ENCODE results near the gene L1CAM. TPM values are rescaled to one million over a fixed set of nuclear protein-coding genes. Genes with fewer than 3 reads are reported as not detected.

Gene L1CAM
- total and polyA plus RNA-seq, 2 of the 8 experiments (the other 6 are each of a cell fraction or from before 2014, with no cell fraction given) = 11.0 to 43.0 TPM

GRCh38 chrX:153827016-153827415, 59.0 kb downstream of the L1CAM start:
- Histone ChIP-seq H3K27me3 (replicated peaks in 1 of 4; ENCODE audit: control insufficient read depth in 3 of 4, extremely low read depth in 1 of 4, insufficient read depth in 3 of 4, low read length in 3 of 4) (peaks cover 0 to 3% (median under 1%) of the 10 kb centered on the region in 4 experiments; a peak in 2 of 7 replicates), H3K4me3 (ENCODE audit: extremely low read depth in 1 of 4, insufficient read depth in 2 of 4, low read depth in 3 of 4, low read length in 4 of 4) (peak overlapping the region in 1 of 4 experiments; percentile 78; a peak in 2 of 8 replicates), H3K4me2 (ENCODE audit: insufficient read depth in 1 of 2, low read depth in 2 of 2, low read length in 2 of 2) (peak overlapping the region; percentile 38 to 61), H3K14ac (ENCODE audit: insufficient read length) (no peak overlapping the region), H3K79me2 (ENCODE audit: control insufficient read depth in 1 of 2, insufficient read depth in 2 of 2, low read length in 2 of 2) (peaks cover 26 to 68% of the 10 kb centered on the region in 2 experiments), H3K4me1 (replicated peaks in 1 of 4; ENCODE audit: control insufficient read depth in 3 of 4, insufficient read depth in 4 of 4, low read length in 3 of 4) (peaks cover 6 to 22% (median 13%) of the 10 kb centered on the region in 4 experiments; a peak in 6 of 7 replicates), H3K9ac (replicated peaks in 1 of 4; ENCODE audit: extremely low read depth in 1 of 4, low read depth in 3 of 4, low read length in 3 of 4) (no peak overlapping the region), H3K23me2 (ENCODE audit: low read depth, low read length) (no peaks in the 10 kb centered on the region), H3K36me3 (ENCODE audit: control insufficient read depth in 2 of 4, insufficient read depth in 4 of 4, low read length in 3 of 4) (no peaks in the 10 kb centered on the region; a peak in 1 of 8 replicates), H4K5ac (ENCODE audit: insufficient read length, low read depth, low read length) (no peak overlapping the region), H2BK120ac (replicated peaks; ENCODE audit: low read depth, low read length) (peak overlapping the region; percentile 47), H4K20me1 (replicated peaks in 1 of 2; ENCODE audit: control insufficient read depth in 1 of 2, insufficient read depth in 2 of 2, low read length in 2 of 2) (peaks cover 0 to 2% of the 10 kb centered on the region in 2 experiments), H3K56ac (replicated peaks; ENCODE audit: insufficient read length, low read depth, low read length) (no peak overlapping the region), H3K4ac (replicated peaks; ENCODE audit: insufficient read length, low read depth, low read length) (no peak overlapping the region), H3K27ac (ENCODE audit: low read depth, low read length) (no peak overlapping the region; the same call in 1 of the 2 replicates), H2BK15ac (ENCODE audit: low read length) (no peak overlapping the region), H4K91ac (replicated peaks; ENCODE audit: insufficient read length, low read length) (no peak overlapping the region), H2BK5ac (ENCODE audit: low read depth, low read length) (no peak overlapping the region; the same call in 1 of the 2 replicates), H2AK5ac (ENCODE audit: low read depth, low read length) (no peak overlapping the region), H2BK20ac (ENCODE audit: low read length) (0 out of 2 replicates have a peak overlapping the region, but pooled peaks have one; percentile 80), H3K18ac (ENCODE audit: extremely low read depth, low read length) (no peak overlapping the region; the same call in 1 of the 2 replicates), H2BK12ac (ENCODE audit: low read depth, low read length) (no peak overlapping the region), H3K23ac (ENCODE audit: insufficient read length) (no peak overlapping the region), H4K8ac (ENCODE audit: extremely low read depth, insufficient read depth, low read length) (no peak overlapping the region), H3K79me1 (ENCODE audit: low read depth, low read length) (no peaks in the 10 kb centered on the region; the same call in 1 of the 2 replicates), H2AFZ (ENCODE audit: low read length) (no peak overlapping the region), H3K9me3 (ENCODE audit: insufficient read depth in 2 of 2, low read depth in 1 of 2, low read length in 1 of 2) (no peaks in the 10 kb centered on the region)
- no peak for DNase-seq (ENCODE audit: low read depth in 1 of 2, low spot score in 2 of 2)
- 37% methylated on average over 3 of the region's 3 CpGs; no CpG with 5 or more reads in 1 of the 2 experiments for WGBS, 2 experiments (ENCODE audit: extremely low coverage in 1 of 2, insufficient coverage in 1 of 2, insufficient read length in 1 of 2, insufficient replicate concordance in 2 of 2, low coverage in 1 of 2, low lambda C conversion rate in 2 of 2, missing lambda C conversion rate in 1 of 2)
- ChIA-PET CTCF (ENCODE audit: partially characterized antibody) (interaction anchor here (1.4 kb wide), 1 partner anchor 8 kb away, joined by 4 read pairs; no protein-coding TSS in a partner anchor), POLR2A (ENCODE audit: partially characterized antibody) (interaction anchor here (0.7 to 3.6 kb wide), 2 partner anchors 8 to 13 kb away, joined by 3 to 23 read pairs; no protein-coding TSS in a partner anchor)
- peak; percentile 98 for FAIRE-seq
- TF ChIP-seq SIRT6 (IDR thresholded peaks at IDR 0.05; ENCODE audit: low read length) = no peak
- TF ChIP-seq NANOG (IDR thresholded peaks at IDR 0.05; ENCODE audit: insufficient read depth, low read depth, low read length, poor library complexity, severe bottlenecking) = peak; percentile 71
